Limb (tissue), 2 donors: Measurements from ENCODE around the gene OTUD7B.

Experiments used
- DNase-seq, 2 donors: peaks; one replicate each; pipeline ENCODE4 v3.0.0-alpha.2; 2016; ENCODE audit errors: extremely low spot score in 2 of 2

Gene OTUD7B

GRCh38 chr1:150003801-150004200 lies 6.7 kb downstream of the OTUD7B start:
- no peak for DNase-seq

- no peak for DNase-seq
These were observed 8.3 kb downstream of the OTUD7B start for GRCh38 chr1:150002217-150002616.

GRCh38 chr1:150001415-150001814 lies 9.1 kb downstream of the OTUD7B start:
- DNase-seq: no peak

- no peak for DNase-seq
These were observed 12.8 kb downstream of the OTUD7B start for GRCh38 chr1:149997585-149998262.

- no peak for DNase-seq
These were observed 14.6 kb downstream of the OTUD7B start for GRCh38 chr1:149995927-149996326.

GRCh38 chr1:149993764-149994163 lies 16.8 kb downstream of the OTUD7B start:
- DNase-seq: no peak

GRCh38 chr1:149993181-149993580 lies 17.3 kb downstream of the OTUD7B start:
- no peak for DNase-seq

- DNase-seq: no peak
These were observed 23.3 kb downstream of the OTUD7B start for GRCh38 chr1:149987297-149987595.

GRCh38 chr1:149986486-149987296 lies 23.8 kb downstream of the OTUD7B start:
- peak in 1 of 2 donors; percentile 39 for DNase-seq

GRCh38 chr1:149979972-149980540 lies 30.5 kb downstream of the OTUD7B start:
- DNase-seq: no peak

GRCh38 chr1:149979245-149979971 lies 31.1 kb downstream of the OTUD7B start:
- DNase-seq: no peak

- DNase-seq: no peak
These were observed 31.9 kb downstream of the OTUD7B start for GRCh38 chr1:149978547-149979023.

GRCh38 chr1:149977345-149977744 lies 33.2 kb downstream of the OTUD7B start:
- no peak for DNase-seq

- no peak for DNase-seq
These were observed 38.0 kb downstream of the OTUD7B start for GRCh38 chr1:149972547-149972946.

GRCh38 chr1:149967646-149968045 lies 42.9 kb downstream of the OTUD7B start:
- DNase-seq: no peak

GRCh38 chr1:149967041-149967440 lies 43.5 kb downstream of the OTUD7B start:
- no peak for DNase-seq

- DNase-seq: no peak
These were observed 44.1 kb downstream of the OTUD7B start for GRCh38 chr1:149966405-149966804.

- DNase-seq: no peak
These were observed 45.1 kb downstream of the OTUD7B start for GRCh38 chr1:149965440-149965839.

GRCh38 chr1:149963358-149963757 lies 47.2 kb downstream of the OTUD7B start:
- DNase-seq: no peak

GRCh38 chr1:149962736-149963135 lies 47.8 kb downstream of the OTUD7B start:
- DNase-seq: no peak

GRCh38 chr1:149962039-149962647 lies 48.4 kb downstream of the OTUD7B start:
- DNase-seq: peak; percentile 53 to 77
